Ishikawa (cell line): ENCODE measurements around the gene ZCCHC3.

ENCODE experiments used
- CEBPB ChIP-seq: IDR thresholded peaks from 2 replicates; pipeline ENCODE4 v1.6.1; 2012
- CREB1 ChIP-seq: IDR thresholded peaks from 2 replicates; pipeline ENCODE4 v1.6.1; 2012; ENCODE audit warnings: low read depth
- EGR1 ChIP-seq: IDR thresholded peaks from 2 replicates; pipeline ENCODE4 v1.6.1; 2012
- EP300 ChIP-seq: IDR thresholded peaks from 2 replicates; pipeline ENCODE4 v1.6.1; 2012; ENCODE audit warnings: borderline replicate concordance
- FOXM1 ChIP-seq: IDR thresholded peaks from 2 replicates; pipeline ENCODE4 v1.6.1; 2012; ENCODE audit warnings: low read depth, borderline replicate concordance
- NFIC ChIP-seq: IDR thresholded peaks from 2 replicates; pipeline ENCODE4 v1.6.1; 2012
- RAD21 ChIP-seq: IDR thresholded peaks from 2 replicates; pipeline ENCODE4 v1.6.1; 2012; ENCODE audit warnings: low read depth
- TAF1 ChIP-seq: IDR thresholded peaks from 2 replicates; pipeline ENCODE4 v1.6.1; 2012; ENCODE audit warnings: low read depth, mild to moderate bottlenecking
- TCF12 ChIP-seq: IDR thresholded peaks from 2 replicates; pipeline ENCODE4 v1.6.1; 2012; ENCODE audit warnings: low read depth
- TEAD4 ChIP-seq: IDR thresholded peaks from 2 replicates; pipeline ENCODE4 v1.6.1; 2012
- YY1 ChIP-seq: IDR thresholded peaks from 2 replicates; pipeline ENCODE4 v1.6.1; 2012; ENCODE audit warnings: low read depth
- ZBTB7A ChIP-seq: IDR thresholded peaks from 2 replicates; pipeline ENCODE4 v1.6.1; 2012; ENCODE audit warnings: low read depth
- TF ChIP-seq, protein P1 (sequence below): IDR thresholded peaks from 2 replicates; pipeline ENCODE4 v1.6.1; 2012; ENCODE audit warnings: low read depth, mild to moderate bottlenecking
- TF ChIP-seq, protein P2 (sequence below): IDR thresholded peaks from 2 replicates; pipeline ENCODE4 v1.6.1; 2012
- TF ChIP-seq, protein P3 (sequence below): IDR thresholded peaks from 2 replicates; pipeline ENCODE4 v1.6.1; 2012

The ZCCHC3 gene

DNA sequence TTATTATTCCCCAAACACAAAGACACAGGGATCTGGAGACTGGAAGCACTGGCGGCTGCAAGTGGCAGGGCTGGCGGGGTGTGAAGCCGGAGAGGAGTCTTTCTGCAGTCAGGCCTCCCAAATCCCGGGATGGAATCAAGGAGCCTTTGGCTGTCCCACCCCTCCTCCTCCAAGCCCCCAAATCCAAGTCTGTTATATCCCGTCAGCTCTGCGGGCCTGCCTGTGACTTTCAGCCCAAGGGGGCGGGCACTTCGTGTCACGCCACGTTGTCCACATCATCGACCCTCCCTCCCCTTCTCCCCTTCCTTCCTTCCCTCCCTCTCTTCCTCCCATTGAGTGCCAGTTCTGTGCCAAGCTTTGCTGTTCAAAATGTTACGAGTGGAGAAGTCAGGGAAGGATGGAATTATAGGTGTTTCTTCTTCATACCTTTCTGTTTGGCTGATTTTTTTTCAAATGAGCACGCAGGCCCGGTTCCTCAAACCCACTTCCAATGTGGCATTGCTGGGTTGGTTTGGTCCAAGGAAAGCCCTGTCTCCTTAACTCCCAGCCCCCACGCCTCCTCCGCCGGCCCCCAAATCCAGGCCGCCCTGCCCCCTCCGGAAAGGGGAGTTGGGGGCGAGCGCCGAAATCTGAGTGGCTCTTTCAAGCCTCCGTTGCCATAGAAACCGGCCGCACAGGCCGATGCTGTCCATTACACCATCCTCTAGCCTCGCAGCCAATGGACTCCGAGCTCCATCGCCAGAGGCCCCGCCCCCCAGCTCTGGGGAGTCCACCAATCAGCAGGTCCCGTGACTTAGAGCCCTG is 12.7 kb downstream of the ZCCHC3 start:
- TF ChIP-seq EGR1 (no peak), EP300 (no peak), RAD21 (no peak), CEBPB (no peak), ZBTB7A (peak; percentile 83), YY1 (no peak), CREB1 (no peak), FOXM1 (no peak), TAF1 (no peak; the same call in 1 of the 2 replicates), TCF12 (peak; percentile 59), NFIC (no peak), TEAD4 (no peak)
- TF ChIP-seq, protein P1, sequence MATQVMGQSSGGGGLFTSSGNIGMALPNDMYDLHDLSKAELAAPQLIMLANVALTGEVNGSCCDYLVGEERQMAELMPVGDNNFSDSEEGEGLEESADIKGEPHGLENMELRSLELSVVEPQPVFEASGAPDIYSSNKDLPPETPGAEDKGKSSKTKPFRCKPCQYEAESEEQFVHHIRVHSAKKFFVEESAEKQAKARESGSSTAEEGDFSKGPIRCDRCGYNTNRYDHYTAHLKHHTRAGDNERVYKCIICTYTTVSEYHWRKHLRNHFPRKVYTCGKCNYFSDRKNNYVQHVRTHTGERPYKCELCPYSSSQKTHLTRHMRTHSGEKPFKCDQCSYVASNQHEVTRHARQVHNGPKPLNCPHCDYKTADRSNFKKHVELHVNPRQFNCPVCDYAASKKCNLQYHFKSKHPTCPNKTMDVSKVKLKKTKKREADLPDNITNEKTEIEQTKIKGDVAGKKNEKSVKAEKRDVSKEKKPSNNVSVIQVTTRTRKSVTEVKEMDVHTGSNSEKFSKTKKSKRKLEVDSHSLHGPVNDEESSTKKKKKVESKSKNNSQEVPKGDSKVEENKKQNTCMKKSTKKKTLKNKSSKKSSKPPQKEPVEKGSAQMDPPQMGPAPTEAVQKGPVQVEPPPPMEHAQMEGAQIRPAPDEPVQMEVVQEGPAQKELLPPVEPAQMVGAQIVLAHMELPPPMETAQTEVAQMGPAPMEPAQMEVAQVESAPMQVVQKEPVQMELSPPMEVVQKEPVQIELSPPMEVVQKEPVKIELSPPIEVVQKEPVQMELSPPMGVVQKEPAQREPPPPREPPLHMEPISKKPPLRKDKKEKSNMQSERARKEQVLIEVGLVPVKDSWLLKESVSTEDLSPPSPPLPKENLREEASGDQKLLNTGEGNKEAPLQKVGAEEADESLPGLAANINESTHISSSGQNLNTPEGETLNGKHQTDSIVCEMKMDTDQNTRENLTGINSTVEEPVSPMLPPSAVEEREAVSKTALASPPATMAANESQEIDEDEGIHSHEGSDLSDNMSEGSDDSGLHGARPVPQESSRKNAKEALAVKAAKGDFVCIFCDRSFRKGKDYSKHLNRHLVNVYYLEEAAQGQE, result no peak
- TF ChIP-seq, protein P2, sequence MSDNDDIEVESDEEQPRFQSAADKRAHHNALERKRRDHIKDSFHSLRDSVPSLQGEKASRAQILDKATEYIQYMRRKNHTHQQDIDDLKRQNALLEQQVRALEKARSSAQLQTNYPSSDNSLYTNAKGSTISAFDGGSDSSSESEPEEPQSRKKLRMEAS, result no peak
- TF ChIP-seq, protein P3, sequence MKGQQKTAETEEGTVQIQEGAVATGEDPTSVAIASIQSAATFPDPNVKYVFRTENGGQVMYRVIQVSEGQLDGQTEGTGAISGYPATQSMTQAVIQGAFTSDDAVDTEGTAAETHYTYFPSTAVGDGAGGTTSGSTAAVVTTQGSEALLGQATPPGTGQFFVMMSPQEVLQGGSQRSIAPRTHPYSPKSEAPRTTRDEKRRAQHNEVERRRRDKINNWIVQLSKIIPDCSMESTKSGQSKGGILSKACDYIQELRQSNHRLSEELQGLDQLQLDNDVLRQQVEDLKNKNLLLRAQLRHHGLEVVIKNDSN, result 0 out of 2 replicates have a peak, but pooled peaks have one; percentile 40

DNA sequence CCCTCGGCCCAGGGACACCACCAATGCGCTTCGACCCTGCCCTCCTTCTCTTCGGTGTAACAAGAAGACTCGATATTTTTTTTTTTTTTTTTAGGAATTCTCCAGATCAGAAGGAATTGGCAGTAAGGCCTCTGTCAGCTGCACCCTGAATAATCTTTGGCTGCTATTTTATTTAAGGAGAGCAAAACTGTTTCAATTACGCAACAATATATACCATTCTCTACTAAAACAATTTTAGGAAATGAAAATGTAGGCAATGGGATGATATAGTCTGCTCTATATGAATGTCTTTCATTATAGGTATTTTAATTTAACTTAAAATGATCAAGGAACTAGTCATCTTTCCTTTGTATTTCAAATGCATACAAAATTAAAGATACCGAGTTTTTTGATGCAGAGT is 13.3 kb downstream of the ZCCHC3 start:
- TF ChIP-seq, protein P2, result no peak
- TF ChIP-seq EGR1, result no peak
- TF ChIP-seq TCF12, result peak; percentile 4; the same call in 1 of the 2 replicates
- TF ChIP-seq, protein P3, result no peak
- TF ChIP-seq YY1, result no peak
- no peak for TF ChIP-seq RAD21
- TF ChIP-seq ZBTB7A, result no peak; the same call in 1 of the 2 replicates

DNA sequence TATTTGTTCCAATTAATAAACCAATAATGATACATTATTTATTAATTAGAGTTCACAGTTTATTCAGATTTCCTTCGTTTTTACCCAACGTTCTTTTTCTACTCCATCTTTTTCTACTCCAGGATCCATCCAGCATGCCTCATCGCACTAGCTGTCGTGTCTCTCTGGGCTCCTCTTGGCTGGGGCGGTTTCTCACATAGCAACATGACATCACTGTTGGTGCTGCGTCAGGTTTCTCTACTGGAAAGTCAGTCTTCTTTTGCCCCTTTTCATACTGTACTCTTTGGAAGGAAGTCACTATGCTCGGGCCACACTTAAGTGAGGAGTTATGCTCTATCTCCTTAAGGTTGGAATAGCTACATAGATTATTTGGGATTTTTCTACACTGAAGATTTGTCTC is 14.2 kb downstream of the ZCCHC3 start:
- TF ChIP-seq NFIC, result no peak
- no peak for TF ChIP-seq TCF12
- TF ChIP-seq, protein P3, result no peak
- TF ChIP-seq, protein P1, result no peak
- no peak for TF ChIP-seq TEAD4
- no peak for TF ChIP-seq CREB1
- TF ChIP-seq ZBTB7A, result no peak
- no peak for TF ChIP-seq TAF1
- TF ChIP-seq EGR1, result no peak
- no peak for TF ChIP-seq CEBPB

DNA sequence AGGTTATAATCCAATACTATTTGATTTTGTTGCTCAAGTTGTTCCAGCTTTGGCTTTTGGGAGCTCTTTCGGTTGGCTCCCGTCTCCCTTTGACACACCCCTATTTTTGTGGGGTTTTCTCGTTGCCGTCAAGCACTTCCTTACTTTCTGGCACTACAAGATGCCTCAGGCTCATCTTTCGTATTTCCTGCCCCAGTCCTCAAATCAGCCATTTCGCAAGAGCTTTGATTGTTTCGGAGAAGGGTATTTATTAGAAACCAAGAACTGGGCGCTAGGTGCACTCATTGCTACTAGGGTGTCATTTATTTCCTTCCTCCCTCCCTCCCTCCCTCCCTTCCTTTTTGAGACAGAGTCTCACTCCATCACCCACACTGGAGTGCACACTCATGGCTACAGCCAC is 14.7 kb downstream of the ZCCHC3 start:
- TF ChIP-seq, protein P3, result no peak
- TF ChIP-seq EP300 (no peak), CREB1 (no peak)

DNA sequence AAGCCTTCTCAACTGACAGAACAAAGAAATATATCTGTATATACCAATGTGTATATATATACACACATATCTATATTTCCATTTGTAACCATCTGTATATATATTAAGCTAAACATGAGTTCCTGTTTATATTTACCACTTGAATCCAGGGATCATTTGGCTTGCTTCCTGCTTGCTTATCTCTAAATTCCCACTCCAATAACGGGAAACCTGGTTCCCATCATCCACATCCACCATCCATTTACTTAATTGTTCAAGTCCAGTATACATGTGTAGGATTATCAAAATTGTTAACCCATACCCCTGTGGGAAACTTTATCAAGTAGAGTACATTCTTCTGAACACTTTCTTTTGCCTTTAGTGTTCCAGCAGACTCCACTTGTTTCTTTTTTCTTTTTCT is 15.5 kb downstream of the ZCCHC3 start:
- TF ChIP-seq YY1 (no peak), ZBTB7A (no peak), CEBPB (no peak), EGR1 (no peak), FOXM1 (no peak), TEAD4 (no peak), TAF1 (no peak), TCF12 (no peak), EP300 (no peak), RAD21 (no peak)
- TF ChIP-seq, protein P1, result no peak
- TF ChIP-seq, protein P3, result no peak
- TF ChIP-seq, protein P2, result no peak
